Muscle of leg (tissue), 11 donors: ENCODE results near the gene PDE11A. TPM values are rescaled to one million over a fixed set of nuclear protein-coding genes. Genes with fewer than 3 reads are reported as not detected.

Experiments used
- DNase-seq: peaks from one replicate; pipeline ENCODE4 v3.0.0; 2013
- H3K27ac ChIP-seq: one replicate; pipeline ENCODE4 v1.5.1; 2013; ENCODE audit warnings: mild to moderate bottlenecking, low read length, control low read depth
- H3K27me3 ChIP-seq: one replicate; pipeline ENCODE4 v1.6.1; 2013; ENCODE audit warnings: low read length; ENCODE audit not compliant: control insufficient read depth, insufficient read depth
- H3K36me3 ChIP-seq: one replicate; pipeline ENCODE4 v1.6.1; 2013; ENCODE audit warnings: low read length; ENCODE audit not compliant: control insufficient read depth, insufficient read depth
- H3K4me1 ChIP-seq: one replicate; pipeline ENCODE4 v1.6.1; 2013; ENCODE audit warnings: low read length; ENCODE audit not compliant: control insufficient read depth, insufficient read depth
- H3K4me3 ChIP-seq: one replicate; pipeline ENCODE4 v1.5.1; 2013; ENCODE audit warnings: low read length, control low read depth
- H3K9me3 ChIP-seq: replicated peaks from 2 replicates; pipeline ENCODE4 v1.6.1; 2013; ENCODE audit warnings: low read depth, low read length; ENCODE audit not compliant: control insufficient read depth
- WGBS: methylation state at CpG from one replicate; pipeline ENCODE4 v1.1.5; 2013; ENCODE audit warnings: missing lambda C conversion rate; ENCODE audit not compliant: insufficient coverage; 5-methylcytosine and 5-hydroxymethylcytosine counted together
- polyA plus RNA-seq, 8 donors: library from polyadenylated mRNA; unstranded; fragments of 120-200 nt; gene quantifications; one replicate each; pipeline versions ENCODE4 v1.2.1 to v1.2.3, GENCODE V29; 2013; ENCODE audit warnings: inconsistent platforms in 1 of 8, low replicate concordance in 1 of 8; ENCODE audit not compliant: insufficient read length in 8 of 8, insufficient read depth in 1 of 8
- total RNA-seq: library from RNA; stranded (reverse); fragments of 120-200 nt; gene quantifications from one replicate; pipeline ENCODE4 v1.2.4, GENCODE V29; 2013

PDE11A gene
- total and polyA plus RNA-seq, 9 donors, result 0.36 to 2.6 (median 0.62) TPM

GRCh38 chr2:177602611-177603164 is 469.9 kb downstream of the PDE11A start:
- WGBS, result no CpG with 5 or more reads among the region's 2 CpGs
- DNase-seq, result no peak
- Histone ChIP-seq H3K4me3 (no peak overlapping the region), H3K9me3 (no peaks in the 10 kb centered on the region), H3K36me3 (no peaks in the 10 kb centered on the region), H3K4me1 (peaks cover 34% of the 10 kb centered on the region), H3K27me3 (no peaks in the 10 kb centered on the region), H3K27ac (peak overlapping the region; percentile 59)

DNA sequence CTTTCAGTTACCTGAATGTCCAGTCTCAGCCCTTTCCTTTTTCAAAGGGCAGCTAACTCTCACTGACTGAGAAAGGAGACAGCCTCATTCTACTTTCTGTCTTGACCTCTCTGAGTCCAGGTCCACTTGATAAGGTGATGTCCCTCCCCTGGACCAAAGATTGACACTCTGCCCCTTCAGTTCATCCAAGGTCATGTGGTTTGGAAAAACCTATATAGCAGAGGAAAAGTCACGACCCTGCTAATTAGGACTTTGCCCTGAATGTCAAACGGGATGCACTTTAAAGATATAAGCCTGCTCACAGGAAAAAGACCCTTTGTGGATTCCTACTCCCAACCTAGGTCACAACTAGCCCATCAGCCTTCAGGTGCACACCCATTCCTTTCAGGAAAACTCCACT is 471.7 kb downstream of the PDE11A start:
- H3K9me3 ChIP-seq, result no peaks in the 10 kb centered on the region
- peaks cover 34% of the 10 kb centered on the region for H3K4me1 ChIP-seq
- DNase-seq, result no peak
- no peaks in the 10 kb centered on the region for H3K36me3 ChIP-seq
- no peak overlapping the region for H3K4me3 ChIP-seq
- no peaks in the 10 kb centered on the region for H3K27me3 ChIP-seq
- WGBS, result 94% methylated on average over 2 of the region's 2 CpGs
- no peak overlapping the region for H3K27ac ChIP-seq

- Histone ChIP-seq H3K27me3 (no peaks in the 10 kb centered on the region), H3K9me3 (no peaks in the 10 kb centered on the region), H3K36me3 (no peaks in the 10 kb centered on the region), H3K27ac (no peak overlapping the region), H3K4me1 (peaks cover 42% of the 10 kb centered on the region), H3K4me3 (no peak overlapping the region)
- DNase-seq, result no peak
- WGBS, result 100% methylated on average over 1 of the region's 2 CpGs
Measured at GRCh38 chr2:177599956-177600355, 472.6 kb downstream of the PDE11A start.

- peaks cover 40% of the 10 kb centered on the region for H3K4me1 ChIP-seq
- no peaks in the 10 kb centered on the region for H3K27me3 ChIP-seq
- no peaks in the 10 kb centered on the region for H3K36me3 ChIP-seq
- peak; percentile 49 for DNase-seq
- WGBS, result 0% methylated on average over 1 of the region's 3 CpGs
- no peak overlapping the region for H3K4me3 ChIP-seq
- H3K27ac ChIP-seq, result peak overlapping the region; percentile 87
- H3K9me3 ChIP-seq, result no peaks in the 10 kb centered on the region
Measured at GRCh38 chr2:177599139-177599688, 473.4 kb downstream of the PDE11A start.

DNA sequence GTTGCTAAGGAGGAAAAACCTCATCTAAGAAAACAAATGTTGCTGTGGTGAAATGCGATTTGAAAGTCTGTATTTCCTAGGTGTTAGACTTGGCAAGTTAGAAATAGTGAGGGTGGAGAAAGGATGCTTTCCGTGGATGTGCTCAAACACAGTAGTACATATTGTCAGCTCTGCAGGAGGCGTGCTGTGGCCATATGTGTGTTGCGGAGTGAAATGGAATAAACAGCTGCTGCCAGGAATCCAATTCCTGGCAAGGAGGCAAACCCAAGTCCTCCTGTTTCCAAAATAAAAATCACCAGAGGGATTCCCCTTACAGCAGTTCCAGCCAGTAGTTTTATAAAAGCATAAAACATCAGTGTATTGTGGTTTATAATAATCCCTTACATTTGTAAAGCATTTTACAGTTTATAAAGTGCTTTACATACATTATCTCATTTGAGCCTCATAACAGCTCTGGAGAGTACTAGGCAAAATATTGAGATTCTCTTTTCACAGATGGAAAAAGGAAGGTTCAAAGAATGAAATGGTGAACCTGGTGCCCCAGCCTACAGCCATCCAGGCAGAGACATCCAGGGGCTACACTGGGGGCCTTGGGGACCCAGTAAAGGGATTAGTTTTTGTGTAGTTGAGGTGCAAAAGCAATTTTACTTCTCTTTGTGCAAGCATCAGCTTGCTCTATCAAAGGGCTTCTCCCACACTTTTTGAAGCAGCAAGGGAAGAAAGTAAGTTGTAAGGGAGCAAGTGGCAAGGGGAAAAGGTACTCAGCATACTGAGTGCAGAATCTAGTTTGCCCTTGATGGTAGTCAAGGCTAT is 474.0 kb downstream of the PDE11A start:
- H3K27ac ChIP-seq, result peak overlapping the region; percentile 87
- no peak overlapping the region for H3K4me3 ChIP-seq

DNA sequence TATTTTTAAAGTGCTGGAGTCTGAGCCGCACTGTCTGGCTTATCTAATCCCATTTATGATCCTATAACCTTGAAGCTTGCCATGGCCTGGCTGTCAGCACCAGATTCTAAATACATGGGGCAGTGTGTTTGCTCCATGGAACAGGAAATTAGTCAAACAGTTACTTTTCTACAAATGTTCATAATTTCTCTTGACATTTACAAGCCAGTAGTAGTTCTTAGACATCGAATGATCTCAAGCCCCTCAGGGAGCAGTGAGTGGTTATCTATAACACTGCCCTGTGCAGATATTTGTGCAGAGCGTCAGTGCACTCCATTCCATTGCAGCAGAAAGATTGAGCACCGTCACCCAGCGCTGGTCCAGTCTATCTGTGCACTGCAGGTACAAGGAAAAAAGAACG is 474.8 kb downstream of the PDE11A start:
- no peaks in the 10 kb centered on the region for H3K9me3 ChIP-seq
- no peaks in the 10 kb centered on the region for H3K36me3 ChIP-seq
- WGBS, result 18% methylated on average over 5 of the region's 6 CpGs
- peak overlapping the region; percentile 87 for H3K27ac ChIP-seq
- peak; percentile 71 for DNase-seq
- peaks cover 33% of the 10 kb centered on the region for H3K4me1 ChIP-seq
- no peak overlapping the region for H3K4me3 ChIP-seq
- no peaks in the 10 kb centered on the region for H3K27me3 ChIP-seq

More for the DNA sequence above, 474.0 kb downstream of the PDE11A start:
- Histone ChIP-seq H3K36me3 (no peaks in the 10 kb centered on the region), H3K9me3 (no peaks in the 10 kb centered on the region), H3K4me1 (peaks cover 38% of the 10 kb centered on the region), H3K27me3 (no peaks in the 10 kb centered on the region)
- DNase-seq, result peak; percentile 99
- 0% methylated on average over 2 of the region's 4 CpGs for WGBS

- H3K4me1 ChIP-seq, result peaks cover 25% of the 10 kb centered on the region
- H3K4me3 ChIP-seq, result no peak overlapping the region
- no peak for DNase-seq
- H3K27ac ChIP-seq, result peak overlapping the region; percentile 21
- no peaks in the 10 kb centered on the region for H3K36me3 ChIP-seq
- no peaks in the 10 kb centered on the region for H3K27me3 ChIP-seq
- no peaks in the 10 kb centered on the region for H3K9me3 ChIP-seq
- WGBS, result no CpG with 5 or more reads among the region's 1 CpG
Measured at GRCh38 chr2:177596866-177597265, 475.7 kb downstream of the PDE11A start.

DNA sequence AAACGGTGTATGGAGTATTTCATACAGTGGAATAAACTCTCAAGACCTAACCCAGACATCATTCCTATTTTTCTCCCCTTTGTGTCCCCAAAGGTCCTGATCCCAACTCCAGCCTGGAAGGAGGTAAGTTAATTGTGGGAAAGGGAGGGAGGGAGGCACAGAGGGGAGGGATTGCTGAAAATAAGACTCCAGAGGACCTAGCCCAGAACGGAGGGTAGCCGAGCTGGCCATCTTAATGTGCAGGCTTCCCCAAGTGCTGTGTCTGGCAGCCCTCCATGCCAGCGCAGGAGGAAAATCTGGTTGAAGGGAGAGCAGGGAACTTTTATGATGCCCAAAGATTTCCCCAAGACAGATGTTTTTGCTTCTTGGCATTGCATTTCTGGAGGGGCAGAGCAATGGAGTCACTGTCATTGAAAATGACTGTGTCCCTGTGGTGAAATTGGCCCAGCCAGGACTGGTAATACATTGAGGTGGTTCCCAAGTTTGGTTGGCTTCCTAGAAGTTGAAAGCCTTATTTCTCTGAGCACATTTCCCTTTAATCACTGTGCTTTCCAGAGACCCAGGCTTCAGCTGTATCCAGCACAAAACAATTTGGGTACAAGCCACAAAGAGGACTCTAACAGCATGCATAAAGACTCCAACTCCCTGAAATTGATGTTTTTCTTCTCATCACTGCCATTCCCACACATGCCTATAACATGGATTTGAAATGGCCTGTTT is 477.3 kb downstream of the PDE11A start:
- Histone ChIP-seq H3K4me1 (peaks cover 25% of the 10 kb centered on the region), H3K27me3 (no peaks in the 10 kb centered on the region), H3K4me3 (no peak overlapping the region), H3K36me3 (no peaks in the 10 kb centered on the region), H3K9me3 (no peaks in the 10 kb centered on the region), H3K27ac (peak overlapping the region; percentile 33)
- DNase-seq, result peak; percentile 69
- WGBS, result 67% methylated on average over 3 of the region's 4 CpGs

GRCh38 chr2:177593402-177593801 is 479.2 kb downstream of the PDE11A start:
- Histone ChIP-seq H3K27ac (no peak overlapping the region), H3K27me3 (no peaks in the 10 kb centered on the region), H3K4me3 (no peak overlapping the region), H3K36me3 (no peaks in the 10 kb centered on the region), H3K9me3 (no peaks in the 10 kb centered on the region), H3K4me1 (peaks cover 24% of the 10 kb centered on the region)
- WGBS, result no CpG with 5 or more reads among the region's 3 CpGs
- DNase-seq, result no peak

DNA sequence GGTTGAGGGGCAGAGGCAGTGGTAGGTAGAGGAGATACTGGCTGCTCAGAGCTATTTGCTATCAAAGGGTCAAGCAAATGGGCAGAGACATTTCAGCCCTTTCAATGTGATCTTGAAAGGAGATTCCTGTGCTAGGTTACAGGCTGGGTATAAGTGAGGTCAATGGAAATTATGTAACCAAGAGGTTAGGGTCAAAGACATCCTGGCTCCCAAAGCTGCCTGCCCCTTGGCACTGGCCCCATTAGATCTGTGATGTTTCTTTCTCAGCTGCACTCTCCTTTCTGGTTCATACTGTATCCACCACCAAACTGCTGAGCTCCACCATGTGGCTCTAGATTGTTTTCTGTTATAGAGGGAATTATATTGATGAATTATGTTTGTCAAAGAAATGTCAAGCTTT is 479.6 kb downstream of the PDE11A start:
- Histone ChIP-seq H3K27me3 (no peaks in the 10 kb centered on the region), H3K9me3 (no peaks in the 10 kb centered on the region)

More for the DNA sequence above, 479.6 kb downstream of the PDE11A start:
- H3K4me3 ChIP-seq, result no peak overlapping the region
- no peak overlapping the region for H3K27ac ChIP-seq
- DNase-seq, result no peak
- H3K36me3 ChIP-seq, result no peaks in the 10 kb centered on the region
- peaks cover 23% of the 10 kb centered on the region for H3K4me1 ChIP-seq
